Measurements from ENCODE around the gene PRMT7. TPM values are rescaled to one million over a fixed set of nuclear protein-coding genes. Genes with fewer than 3 reads are reported as not detected.

PRMT7 gene
- total RNA-seq, 2 experiments from 2014 or later = 70.4 to 73.2 TPM

Other genes starting within 250 kb of the PRMT7 start
- gene NFATC3, start 225.6 kb upstream of the PRMT7 start, total RNA-seq = 100 to 1,000 TPM; 166 to 169 TPM
- gene ESRP2, start 74.9 kb upstream of the PRMT7 start, total RNA-seq = under 1 TPM in 1 of 2 experiments, not detected in 1; 0.18 TPM
- 1 to 10 TPM; 8.6 to 9.4 TPM for gene PLA2G15, start 65.6 kb upstream of the PRMT7 start, total RNA-seq
- gene SLC7A6, start 46.5 kb upstream of the PRMT7 start, total RNA-seq = 10 to 100 TPM; 84.1 to 85.0 TPM
- gene SLC7A6OS, start 73 bp upstream of the PRMT7 start, total RNA-seq = 10 to 100 TPM; 26.3 to 30.7 TPM
- 10 to 100 TPM; 11.1 to 12.0 TPM for gene SMPD3, start 137.5 kb downstream of the PRMT7 start, total RNA-seq
- 10 to 100 TPM; 32.1 to 33.6 TPM for gene ZFP90, start 228.3 kb downstream of the PRMT7 start, total RNA-seq

All from activated CD8-positive, alpha-beta T cell treated with anti-CD3 and anti-CD28 coated beads, Interleukin-2, amount 10 ng/mL, durations not matched to agents 7 days and 5 days (primary cell).